Omental fat pad (tissue), 4 donors: ENCODE data around the gene PLXNB2. TPM values are rescaled to one million over a fixed set of nuclear protein-coding genes. Genes with fewer than 3 reads are reported as not detected.

Experiments
- ATAC-seq: fragments of 150-250 bp; one replicate; pipeline ENCODE4 v1.9.1; 2016; ENCODE audit warnings: mild to moderate bottlenecking, moderate library complexity; ENCODE audit not compliant: low FRiP score
- DNase-seq: peaks from one replicate; pipeline ENCODE4 v3.0.0-alpha.2; 2019; ENCODE audit warnings: low spot score
- CTCF ChIP-seq, 3 donors: fragments of 450-650 bp; IDR thresholded peaks; one replicate each; pipeline ENCODE4 v1.5.1; 2016 to 2017; ENCODE audit warnings: antibody characterized with exemption in 3 of 3, mild to moderate bottlenecking in 3 of 3, moderate library complexity in 2 of 3
- total RNA-seq, 4 donors: library from RNA; depleted of rRNA; stranded (reverse); fragments of >200 nt; gene quantifications; one replicate each; pipeline ENCODE4 v1.1.0, GENCODE V29; 2016

Gene PLXNB2
- total RNA-seq, 4 donors from 2014 or later, result 91.4 to 130 (median 115) TPM

- no peak for TF ChIP-seq CTCF (IDR thresholded peaks at IDR 0.05)
- ATAC-seq (no peak), DNase-seq (no peak)
Measured at GRCh38 chr22:50249341-50250248, 57.9 kb downstream of the PLXNB2 start.

- no peak for ATAC-seq
- DNase-seq, result no peak
- no peak for TF ChIP-seq CTCF (IDR thresholded peaks at IDR 0.05)
Measured at GRCh38 chr22:50248196-50249081, 59.0 kb downstream of the PLXNB2 start.

- TF ChIP-seq CTCF (IDR thresholded peaks at IDR 0.05), result no peak
- DNase-seq (no peak), ATAC-seq (no peak)
Measured at GRCh38 chr22:50247748-50248147, 59.7 kb downstream of the PLXNB2 start.

GRCh38 chr22:50246242-50247175, 60.9 kb downstream of the PLXNB2 start:
- DNase-seq, result no peak
- TF ChIP-seq CTCF (IDR thresholded peaks at IDR 0.05), result no peak
- no peak for ATAC-seq

GRCh38 chr22:50245214-50246072, 62.0 kb downstream of the PLXNB2 start:
- TF ChIP-seq CTCF (IDR thresholded peaks at IDR 0.05), result no peak
- DNase-seq (no peak), ATAC-seq (no peak)
